MM.1S (cell line): ENCODE data around the gene LYPD3.

Experiments used
- DNase-seq: peaks from one replicate; pipeline ENCODE4 v3.0.0-alpha.2; 2015
- H2AFZ ChIP-seq: fragments of 300-600 bp; sonication (generic); 2 replicates; pipeline ENCODE4 v1.6.0; 2016; ENCODE audit warnings: antibody characterized with exemption, low read length
- H3F3A ChIP-seq: fragments of 300-600 bp; sonication (generic); 2 replicates; pipeline ENCODE4 v1.6.1; 2016; ENCODE audit warnings: mild to moderate bottlenecking, antibody characterized with exemption, low read length, moderate library complexity, mixed read lengths; ENCODE audit not compliant: insufficient read depth
- H3K27ac ChIP-seq: fragments of 300-600 bp; sonication (generic); 2 replicates; pipeline ENCODE4 v1.5.1; 2016; ENCODE audit warnings: mild to moderate bottlenecking, low read length
- H3K27me3 ChIP-seq: fragments of 300-600 bp; sonication (generic); replicated peaks from 2 replicates; pipeline ENCODE4 v1.6.0; 2016; ENCODE audit warnings: low read length; ENCODE audit not compliant: insufficient read depth
- H3K36me3 ChIP-seq: fragments of 300-600 bp; sonication (generic); replicated peaks from 2 replicates; pipeline ENCODE4 v1.6.1; 2016; ENCODE audit warnings: mild to moderate bottlenecking, low read length, mixed read lengths; ENCODE audit not compliant: insufficient read depth
- H3K4me1 ChIP-seq: fragments of 300-600 bp; sonication (generic); 2 replicates; pipeline ENCODE4 v1.6.1; 2016; ENCODE audit warnings: low read length, mixed read lengths
- H3K4me2 ChIP-seq: fragments of 300-600 bp; sonication (generic); 2 replicates; pipeline ENCODE4 v1.6.0; 2016; ENCODE audit warnings: low read depth, low read length
- H3K4me3 ChIP-seq: fragments of 300-600 bp; sonication (generic); 2 replicates; pipeline ENCODE4 v1.5.1; 2016; ENCODE audit warnings: low read length, mixed read lengths
- H3K79me2 ChIP-seq: fragments of 300-600 bp; sonication (generic); 2 replicates; pipeline ENCODE4 v1.6.1; 2016; ENCODE audit warnings: mixed run types, low read length, mixed read lengths
- H3K9ac ChIP-seq: fragments of 300-600 bp; sonication (generic); 2 replicates; pipeline ENCODE4 v1.6.1; 2016; ENCODE audit warnings: low read length, mixed read lengths
- H3K9me2 ChIP-seq: fragments of 300-600 bp; sonication (generic); replicated peaks from 2 replicates; pipeline ENCODE4 v1.6.1; 2016; ENCODE audit warnings: mild to moderate bottlenecking, low read length, mixed read lengths; ENCODE audit not compliant: insufficient read depth
- H3K9me3 ChIP-seq: fragments of 300-600 bp; sonication (generic); replicated peaks from 2 replicates; pipeline ENCODE4 v1.6.1; 2016; ENCODE audit warnings: mild to moderate bottlenecking, low read length, mixed read lengths; ENCODE audit not compliant: insufficient read depth
- H4K20me1 ChIP-seq: fragments of 300-600 bp; sonication (generic); 2 replicates; pipeline ENCODE4 v1.6.1; 2016; ENCODE audit warnings: mild to moderate bottlenecking, low read length, moderate library complexity, mixed read lengths; ENCODE audit not compliant: insufficient read depth
- EZH2 ChIP-seq: fragments of 300-600 bp; sonication (generic); optimal IDR thresholded peaks from 2 replicates; pipeline ENCODE3; 2017; ENCODE audit warnings: low read depth, mild to moderate bottlenecking, antibody characterized with exemption, low read length, mixed read lengths
- EZH2phosphoT487 ChIP-seq: fragments of 300-600 bp; sonication (generic); IDR thresholded peaks from 2 replicates; pipeline ENCODE4 v1.6.1; 2018; ENCODE audit warnings: antibody characterized with exemption, low read length
- TF ChIP-seq, protein P1 (sequence below): fragments of 300-600 bp; sonication (generic); IDR thresholded peaks from 2 replicates; pipeline ENCODE4 v1.5.1; 2016; ENCODE audit warnings: antibody characterized with exemption, low read length, mixed read lengths

LYPD3 gene

DNA sequence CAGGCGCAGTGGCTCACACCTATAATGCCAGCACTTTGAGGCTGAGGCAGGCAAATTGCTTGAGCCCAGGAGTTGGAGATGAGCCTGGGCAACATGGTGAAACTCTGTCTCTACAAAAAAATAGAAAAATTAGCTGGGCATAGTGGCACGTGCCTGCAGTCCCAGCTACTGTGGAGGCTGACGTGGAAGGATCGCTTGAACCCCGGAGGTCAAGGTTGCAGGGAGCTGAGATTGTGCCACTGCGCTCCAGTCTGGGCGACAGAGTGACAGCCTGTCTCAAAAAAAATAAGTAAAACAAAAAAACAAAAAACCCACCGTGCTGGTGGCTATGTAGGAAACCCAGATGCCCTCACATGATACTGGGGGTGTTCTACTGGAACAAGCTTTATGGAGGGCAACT lies 22.8 kb upstream of the LYPD3 start:
- Histone ChIP-seq H3K36me3 (no peaks in the 10 kb centered on the region), H3K4me2 (no peak overlapping the region), H3K27me3 (no peaks in the 10 kb centered on the region), H3K9me2 (no peaks in the 10 kb centered on the region), H2AFZ (no peak overlapping the region), H3K4me1 (no peaks in the 10 kb centered on the region), H3K4me3 (no peak overlapping the region), H4K20me1 (no peaks in the 10 kb centered on the region), H3K9ac (no peak overlapping the region), H3K9me3 (no peaks in the 10 kb centered on the region), H3F3A (no peaks in the 10 kb centered on the region), H3K27ac (no peak overlapping the region), H3K79me2 (no peaks in the 10 kb centered on the region)
- no peak for DNase-seq
- TF ChIP-seq, protein P1, sequence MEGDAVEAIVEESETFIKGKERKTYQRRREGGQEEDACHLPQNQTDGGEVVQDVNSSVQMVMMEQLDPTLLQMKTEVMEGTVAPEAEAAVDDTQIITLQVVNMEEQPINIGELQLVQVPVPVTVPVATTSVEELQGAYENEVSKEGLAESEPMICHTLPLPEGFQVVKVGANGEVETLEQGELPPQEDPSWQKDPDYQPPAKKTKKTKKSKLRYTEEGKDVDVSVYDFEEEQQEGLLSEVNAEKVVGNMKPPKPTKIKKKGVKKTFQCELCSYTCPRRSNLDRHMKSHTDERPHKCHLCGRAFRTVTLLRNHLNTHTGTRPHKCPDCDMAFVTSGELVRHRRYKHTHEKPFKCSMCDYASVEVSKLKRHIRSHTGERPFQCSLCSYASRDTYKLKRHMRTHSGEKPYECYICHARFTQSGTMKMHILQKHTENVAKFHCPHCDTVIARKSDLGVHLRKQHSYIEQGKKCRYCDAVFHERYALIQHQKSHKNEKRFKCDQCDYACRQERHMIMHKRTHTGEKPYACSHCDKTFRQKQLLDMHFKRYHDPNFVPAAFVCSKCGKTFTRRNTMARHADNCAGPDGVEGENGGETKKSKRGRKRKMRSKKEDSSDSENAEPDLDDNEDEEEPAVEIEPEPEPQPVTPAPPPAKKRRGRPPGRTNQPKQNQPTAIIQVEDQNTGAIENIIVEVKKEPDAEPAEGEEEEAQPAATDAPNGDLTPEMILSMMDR, result no peak
- TF ChIP-seq EZH2phosphoT487 (no peak), EZH2 (no peak)

DNA sequence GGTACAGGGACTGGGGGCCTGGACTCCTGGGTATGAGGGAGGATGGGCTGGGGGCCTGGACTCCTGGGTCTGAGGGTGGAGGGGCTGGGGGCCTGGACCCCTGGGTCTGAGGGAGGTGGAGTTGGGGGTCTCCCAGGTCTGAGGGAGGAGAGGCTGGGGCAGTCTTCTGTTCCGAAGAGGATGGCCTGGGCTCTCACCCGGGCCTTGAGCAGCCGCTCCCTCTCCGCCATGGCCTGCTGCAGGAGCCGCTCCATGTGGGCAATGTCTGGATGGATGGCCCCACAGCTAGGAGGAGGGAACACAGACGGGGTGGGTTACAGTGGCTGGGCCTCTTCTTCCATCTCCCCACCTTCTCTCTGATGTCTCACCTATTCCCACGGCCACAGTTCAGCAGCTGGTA lies 21.0 kb upstream of the LYPD3 start:
- H3K9ac ChIP-seq, result no peak overlapping the region
- no peak overlapping the region for H3K4me2 ChIP-seq
- no peak overlapping the region for H3K4me3 ChIP-seq
- H3F3A ChIP-seq, result no peaks in the 10 kb centered on the region
- H2AFZ ChIP-seq, result no peak overlapping the region
- no peaks in the 10 kb centered on the region for H3K36me3 ChIP-seq
- no peak for TF ChIP-seq EZH2phosphoT487
- TF ChIP-seq, protein P1, result no peak
- TF ChIP-seq EZH2, result no peak
- H4K20me1 ChIP-seq, result no peaks in the 10 kb centered on the region
- H3K79me2 ChIP-seq, result no peaks in the 10 kb centered on the region
- no peak for DNase-seq
- no peaks in the 10 kb centered on the region for H3K9me3 ChIP-seq
- no peaks in the 10 kb centered on the region for H3K4me1 ChIP-seq
- H3K9me2 ChIP-seq, result no peaks in the 10 kb centered on the region
- no peak overlapping the region for H3K27ac ChIP-seq
- H3K27me3 ChIP-seq, result no peaks in the 10 kb centered on the region

DNA sequence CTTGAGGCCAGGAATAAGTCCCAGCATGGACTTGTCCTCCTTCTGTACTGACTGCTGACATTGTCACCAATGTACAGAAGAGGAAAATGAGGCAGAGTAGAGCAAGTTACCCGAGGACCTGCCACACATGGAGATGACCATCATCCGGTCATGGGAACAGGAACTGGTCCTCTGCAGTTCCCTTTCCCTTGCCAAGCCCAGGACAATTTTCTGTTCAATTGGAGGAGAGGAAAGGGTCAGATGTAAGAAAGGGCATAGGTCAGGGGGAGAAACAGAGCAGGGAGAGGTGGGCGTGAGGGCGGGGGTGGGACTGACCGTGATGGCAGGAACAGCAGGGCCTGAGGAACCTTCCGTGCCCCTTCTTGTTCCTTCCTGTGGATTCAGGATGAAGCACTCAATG lies 20.5 kb upstream of the LYPD3 start:
- Histone ChIP-seq H3K4me1 (no peaks in the 10 kb centered on the region), H3K9ac (no peak overlapping the region), H2AFZ (no peak overlapping the region), H3K27me3 (no peaks in the 10 kb centered on the region), H3F3A (no peaks in the 10 kb centered on the region), H3K9me2 (no peaks in the 10 kb centered on the region), H3K4me2 (no peak overlapping the region), H3K9me3 (no peaks in the 10 kb centered on the region), H3K27ac (no peak overlapping the region), H3K79me2 (no peaks in the 10 kb centered on the region), H4K20me1 (no peaks in the 10 kb centered on the region), H3K36me3 (no peaks in the 10 kb centered on the region), H3K4me3 (no peak overlapping the region)
- no peak for TF ChIP-seq EZH2
- no peak for DNase-seq

DNA sequence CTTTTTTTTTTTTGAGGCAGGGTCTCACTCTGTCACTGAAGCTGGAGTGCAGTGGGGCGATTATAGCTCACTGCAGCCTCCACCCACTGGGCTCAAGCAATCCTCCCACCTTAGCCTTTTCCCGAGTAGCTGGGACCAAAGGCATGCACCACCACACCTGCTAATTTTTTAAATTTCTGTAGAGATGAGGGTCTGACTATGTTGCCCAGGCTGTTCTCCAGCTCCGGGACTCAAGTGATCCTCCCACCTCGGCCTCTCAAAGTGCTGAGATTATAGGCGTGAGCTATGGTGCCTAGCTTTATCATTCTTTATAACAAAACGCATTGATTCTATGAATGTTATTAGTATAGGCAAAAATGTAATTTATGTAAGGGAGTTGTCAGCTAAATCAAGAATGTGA lies 17.9 kb upstream of the LYPD3 start:
- Histone ChIP-seq H2AFZ (no peak overlapping the region), H4K20me1 (no peaks in the 10 kb centered on the region), H3F3A (no peaks in the 10 kb centered on the region), H3K27me3 (no peaks in the 10 kb centered on the region), H3K9ac (no peak overlapping the region), H3K4me1 (no peaks in the 10 kb centered on the region), H3K4me2 (no peak overlapping the region), H3K9me3 (no peaks in the 10 kb centered on the region), H3K27ac (no peak overlapping the region), H3K4me3 (no peak overlapping the region), H3K36me3 (no peaks in the 10 kb centered on the region), H3K79me2 (no peaks in the 10 kb centered on the region), H3K9me2 (no peaks in the 10 kb centered on the region)
- TF ChIP-seq, protein P1, result no peak
- DNase-seq, result no peak
